Esophagus squamous epithelium (tissue), 5 donors: Measurements from ENCODE around the gene GPD1L. TPM values are rescaled to one million over a fixed set of nuclear protein-coding genes. Genes with fewer than 3 reads are reported as not detected.

Experiments
- DNase-seq: peaks from one replicate; lab custom pipeline; 2025; lab: John Stamatoyannopoulos, UW
- H3K27ac ChIP-seq, 4 donors: fragments of 200-600 bp; sonication (generic); one replicate each; pipeline ENCODE4 v1.5.1; 2016 to 2019; ENCODE audit warnings: mild to moderate bottlenecking in 1 of 4
- H3K27me3 ChIP-seq, 4 donors: fragments of 200-600 bp; sonication (generic); 1 replicate in 3 of 4; 2 replicates in 1 of 4; pipeline versions ENCODE4 v1.5.1 to v1.6.0; 2017 to 2021; ENCODE audit warnings: antibody characterized with exemption in 1 of 4
- H3K36me3 ChIP-seq, 3 donors: fragments of 200-600 bp; sonication (generic); one replicate each; pipeline ENCODE4 v1.5.1; 2016 to 2019
- H3K4me1 ChIP-seq, 3 donors: fragments of 200-600 bp; sonication (generic); one replicate each; pipeline ENCODE4 v1.5.1; 2017 to 2019
- H3K4me3 ChIP-seq, 4 donors: fragments of 200-600 bp; sonication (generic); 1 replicate in 3 of 4; 2 replicates in 1 of 4; pipeline ENCODE4 v1.5.1; 2016 to 2019; ENCODE audit warnings: mild to moderate bottlenecking in 2 of 4, moderate library complexity in 1 of 4
- H3K9me3 ChIP-seq, 3 donors: fragments of 200-600 bp; sonication (generic); one replicate each; pipeline ENCODE4 v1.5.1; 2016 to 2019
- CTCF ChIP-seq, 6 experiments: fragments of 450-650 bp in 4 of 6; fragments of 200-600 bp in 2 of 6; sonication (generic) in 2 of 6; IDR thresholded peaks; one replicate each; pipeline ENCODE4 v1.5.1; 2016 to 2019; ENCODE audit warnings: antibody characterized with exemption in 6 of 6, mild to moderate bottlenecking in 4 of 6, moderate library complexity in 4 of 6
- POLR2A ChIP-seq, 4 donors: fragments of 450-650 bp; IDR thresholded peaks; one replicate each; pipeline ENCODE4 v1.6.1; 2017; ENCODE audit warnings: antibody characterized with exemption in 4 of 4, mild to moderate bottlenecking in 4 of 4, moderate library complexity in 3 of 4
- WGBS, 2 donors: methylation state at CpG; one replicate each; pipeline ENCODE4 v1.1.5; 2018; 5-methylcytosine and 5-hydroxymethylcytosine counted together
- intact Hi-C: fragments of 100-400 bp; cut with DNase I; formaldehyde crosslinking; loops from one replicate; pipeline ENCODE4 v1.15.0; 2022
- total RNA-seq, 4 donors: library from RNA; depleted of rRNA; stranded (reverse); fragments of >200 nt; gene quantifications; one replicate each; pipeline ENCODE4 v1.1.0, GENCODE V29; 2016
- donor health status: DM: yes; HTN: yes; CAD: no.

GPD1L gene
- total RNA-seq, 4 donors from 2014 or later: 20.1 to 70.0 (median 45.0) TPM

DNA sequence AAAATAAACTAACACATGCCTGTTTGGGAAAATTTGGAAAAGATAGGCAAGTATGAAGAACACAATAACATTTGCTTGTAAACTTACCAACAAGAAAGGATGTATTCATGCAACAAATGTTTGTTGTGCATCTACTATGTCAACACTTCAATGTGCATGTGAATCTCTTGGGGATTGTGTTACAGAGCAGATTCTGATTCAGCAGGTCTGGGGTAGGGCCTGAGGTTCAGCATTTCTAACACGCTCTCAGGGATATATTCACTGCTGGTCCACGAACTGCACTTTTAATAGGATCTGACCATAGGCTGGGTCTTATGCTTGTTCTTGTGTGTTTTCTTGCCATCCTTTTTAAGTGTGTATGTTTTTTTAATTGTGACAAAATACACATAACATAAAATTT is 11.8 kb downstream of the GPD1L start:
- Histone ChIP-seq H3K36me3 (peaks cover 0 to 9% (median 0%) of the 10 kb centered on the region in 3 donors), H3K4me1 (peaks cover 0 to 47% (median 7%) of the 10 kb centered on the region in 3 donors), H3K9me3 (no peaks in the 10 kb centered on the region), H3K27me3 (no peaks in the 10 kb centered on the region), H3K27ac (no peak overlapping the region), H3K4me3 (no peak overlapping the region)
- DNase-seq: no peak
- intact Hi-C loops: no loop called here
- TF ChIP-seq CTCF (IDR thresholded peaks at IDR 0.05): no peak
- TF ChIP-seq POLR2A (IDR thresholded peaks at IDR 0.05): no peak
- 95 to 96% methylated on average over 2 of the region's 2 CpGs for WGBS, 2 donors

DNA sequence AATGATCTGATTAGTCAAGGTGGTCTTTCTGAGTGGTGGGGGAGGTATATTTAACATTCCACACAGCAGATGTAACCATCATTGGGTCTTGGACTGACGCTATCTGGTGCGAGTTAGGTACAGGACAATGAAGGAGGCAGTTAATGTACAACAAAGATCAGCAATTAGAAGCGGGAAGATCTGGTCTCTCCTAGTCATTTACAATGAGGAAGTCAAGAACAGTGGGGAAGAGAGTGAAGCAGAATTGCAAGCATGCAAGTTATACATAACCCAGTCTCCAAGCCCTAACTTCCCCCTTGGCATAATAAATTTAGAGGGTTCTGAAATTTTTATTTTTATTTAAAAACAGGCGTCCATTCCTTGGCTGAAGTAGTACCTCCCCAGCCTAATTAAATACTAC is 14.1 kb downstream of the GPD1L start:
- peaks cover 0 to 36% (median 5%) of the 10 kb centered on the region in 3 donors for H3K4me1 ChIP-seq
- 73 to 82% methylated on average over 4 of the region's 4 CpGs for WGBS, 2 donors
- H3K36me3 ChIP-seq: peaks cover 0 to 9% (median 0%) of the 10 kb centered on the region in 3 donors
- intact Hi-C loops: no loop called here
- H3K9me3 ChIP-seq: no peaks in the 10 kb centered on the region
- H3K4me3 ChIP-seq: no peak overlapping the region
- no peak for DNase-seq
- no peak for TF ChIP-seq POLR2A (IDR thresholded peaks at IDR 0.05)
- TF ChIP-seq CTCF (IDR thresholded peaks at IDR 0.05): no peak
- H3K27ac ChIP-seq: no peak overlapping the region
- no peaks in the 10 kb centered on the region for H3K27me3 ChIP-seq

- intact Hi-C loops: no loop called here
- Histone ChIP-seq H3K4me3 (no peak overlapping the region), H3K36me3 (peaks cover 0 to 9% (median 0%) of the 10 kb centered on the region in 3 donors), H3K27ac (no peak overlapping the region), H3K27me3 (no peaks in the 10 kb centered on the region), H3K9me3 (no peaks in the 10 kb centered on the region), H3K4me1 (peaks cover 0 to 34% (median 5%) of the 10 kb centered on the region in 3 donors)
- TF ChIP-seq CTCF (IDR thresholded peaks at IDR 0.05) (no peak), POLR2A (IDR thresholded peaks at IDR 0.05) (no peak)
- DNase-seq: no peak
- WGBS, 2 donors: 56 to 66% methylated on average over 4 of the region's 4 CpGs
These were observed 14.7 kb downstream of the GPD1L start for GRCh38 chr3:32121137-32121536.

DNA sequence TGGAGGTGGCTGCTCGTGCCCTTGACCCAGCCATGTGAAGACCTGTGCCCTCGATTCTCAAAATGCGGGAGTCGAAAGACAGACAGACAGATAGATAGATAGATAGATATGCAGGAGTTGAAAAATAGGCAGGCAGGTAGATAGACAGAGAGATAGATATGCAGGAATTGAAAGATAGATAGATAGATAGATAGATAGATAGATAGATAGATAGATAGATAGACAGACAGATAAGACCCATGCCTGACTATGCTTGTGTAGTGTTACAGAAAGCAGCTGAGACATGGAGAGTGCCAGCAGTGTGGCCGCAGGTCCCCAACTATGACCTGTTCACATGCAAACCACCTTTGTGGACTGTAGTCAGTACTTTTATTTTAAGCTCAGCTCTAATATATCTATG is 17.2 kb downstream of the GPD1L start:
- TF ChIP-seq POLR2A (IDR thresholded peaks at IDR 0.05): no peak
- no peak for TF ChIP-seq CTCF (IDR thresholded peaks at IDR 0.05)
- H3K27ac ChIP-seq: no peak overlapping the region
- 95 to 99% methylated on average over 5 of the region's 5 CpGs for WGBS, 2 donors
- H3K9me3 ChIP-seq: no peaks in the 10 kb centered on the region
- H3K27me3 ChIP-seq: no peaks in the 10 kb centered on the region
- intact Hi-C loops: no loop called here
- no peak overlapping the region for H3K4me3 ChIP-seq
- H3K36me3 ChIP-seq: peaks cover 0 to 9% (median 0%) of the 10 kb centered on the region in 3 donors
- DNase-seq: no peak
- peaks cover 0 to 14% (median 0%) of the 10 kb centered on the region in 3 donors for H3K4me1 ChIP-seq

DNA sequence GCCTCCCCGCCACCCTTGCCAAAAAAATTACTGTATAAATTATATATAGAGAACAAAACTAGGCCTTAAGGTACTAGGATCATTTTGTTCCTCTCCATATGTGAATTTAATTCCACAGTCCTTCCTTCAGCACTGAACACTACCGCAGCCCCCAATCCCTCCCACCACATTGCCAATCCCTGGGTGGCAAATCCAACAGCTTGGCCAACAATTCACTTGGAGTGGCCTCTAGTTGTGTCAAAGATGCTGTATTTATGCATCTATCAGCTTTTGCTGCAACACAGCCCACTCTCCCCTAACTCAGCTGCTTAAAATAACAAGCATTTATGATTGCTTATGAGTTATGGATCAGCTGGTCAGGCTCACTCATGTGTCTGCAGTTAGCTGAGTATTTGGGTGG is 18.6 kb downstream of the GPD1L start:
- no peaks in the 10 kb centered on the region for H3K27me3 ChIP-seq
- intact Hi-C loops: no loop called here
- H3K36me3 ChIP-seq: peaks cover 0 to 23% (median 0%) of the 10 kb centered on the region in 3 donors
- no peak for DNase-seq
- no peak overlapping the region for H3K27ac ChIP-seq
- no peak overlapping the region for H3K4me3 ChIP-seq
- H3K4me1 ChIP-seq: peaks cover 0 to 11% (median 0%) of the 10 kb centered on the region in 3 donors
- TF ChIP-seq POLR2A (IDR thresholded peaks at IDR 0.05) (no peak), CTCF (IDR thresholded peaks at IDR 0.05) (no peak)
- H3K9me3 ChIP-seq: no peaks in the 10 kb centered on the region
- WGBS, 2 donors: 96% methylated on average over 2 of the region's 2 CpGs
